Activated CD4-positive, alpha-beta memory T cell treated with anti-CD3 and anti-CD28 coated beads, Interleukin-2, amount 10 ng/mL, durations not matched to agents 7 days and 5 days (primary cell): ENCODE results near the gene FAM170B. TPM values are rescaled to one million over a fixed set of nuclear protein-coding genes. Genes with fewer than 3 reads are reported as not detected.

Experiments
- total RNA-seq, 2 experiments: library from RNA; stranded (reverse); gene quantifications; one replicate each; pipeline ENCODE4 v1.2.3, GENCODE V29; 2021

The FAM170B gene
- total RNA-seq, 2 experiments from 2014 or later, result 0.15 to 0.33 TPM

Other genes starting within 250 kb of the FAM170B start
- gene LRRC18, start 194.2 kb downstream of the FAM170B start, total RNA-seq, result not detected
- gene VSTM4, start 18.5 kb downstream of the FAM170B start, total RNA-seq, result under 1 TPM; 0.10 TPM
- 100 to 1,000 TPM in 1 of 2 experiments, 10 to 100 TPM in 1; 98.2 to 100 TPM for gene TMEM273, start 54.4 kb upstream of the FAM170B start, total RNA-seq
- not detected for gene C10orf71, start 165.1 kb upstream of the FAM170B start, total RNA-seq